Mammary epithelial cell (primary cell): ENCODE data around the gene COQ8B.

ENCODE experiments used
- EZH2 ChIP-seq: IDR thresholded peaks from 2 replicates; pipeline ENCODE4 v1.6.1; 2012; ENCODE audit warnings: low read length, inconsistent platforms, borderline replicate concordance
- TF ChIP-seq, protein P1 (sequence below), 2 donors: IDR thresholded peaks in 1 of 2; conservative IDR thresholded peaks in 1 of 2; 2 replicates each; pipeline ENCODE4 v1.5.1; 2011 to 2012; ENCODE audit warnings: inconsistent platforms in 2 of 2, low read length in 2 of 2, mild to moderate bottlenecking in 2 of 2, control low read depth in 1 of 2, low read depth in 1 of 2; ENCODE audit not compliant: insufficient read depth in 1 of 2; ENCODE audit errors: extremely low read depth in 1 of 2

DNA sequence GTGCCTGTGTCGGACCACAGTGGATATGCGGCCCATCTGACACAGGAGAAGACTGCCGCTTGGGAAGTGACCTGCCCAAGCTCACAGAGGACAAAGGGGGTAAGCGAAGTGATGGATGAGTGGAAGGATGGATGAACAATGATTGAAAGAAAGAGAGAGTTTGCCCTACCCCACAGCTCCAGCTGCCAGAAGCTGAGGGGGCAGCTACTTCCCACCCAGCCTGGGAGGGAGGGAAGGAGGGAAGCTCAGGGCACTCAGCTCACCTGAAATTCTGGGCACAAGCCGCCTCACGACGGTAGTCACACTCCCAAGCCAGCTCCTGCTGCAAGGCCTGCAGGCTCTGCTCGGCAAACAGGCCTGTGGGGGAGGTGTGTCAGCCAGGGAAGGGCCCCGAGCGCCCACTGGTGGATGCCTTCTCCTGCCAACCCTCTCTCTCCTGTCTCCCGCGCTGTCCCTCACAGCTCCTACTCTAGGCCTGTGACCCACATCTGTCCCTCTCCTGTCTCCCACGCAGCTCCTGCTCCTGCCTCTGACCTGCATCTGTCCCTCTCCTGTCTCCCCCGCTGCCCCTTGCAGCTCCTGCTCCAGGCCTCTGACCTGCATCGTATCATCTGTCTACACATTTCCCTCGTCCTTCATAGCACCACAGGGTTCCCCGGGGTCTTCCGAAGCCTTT is 14.2 kb downstream of the COQ8B start:
- TF ChIP-seq, protein P1, sequence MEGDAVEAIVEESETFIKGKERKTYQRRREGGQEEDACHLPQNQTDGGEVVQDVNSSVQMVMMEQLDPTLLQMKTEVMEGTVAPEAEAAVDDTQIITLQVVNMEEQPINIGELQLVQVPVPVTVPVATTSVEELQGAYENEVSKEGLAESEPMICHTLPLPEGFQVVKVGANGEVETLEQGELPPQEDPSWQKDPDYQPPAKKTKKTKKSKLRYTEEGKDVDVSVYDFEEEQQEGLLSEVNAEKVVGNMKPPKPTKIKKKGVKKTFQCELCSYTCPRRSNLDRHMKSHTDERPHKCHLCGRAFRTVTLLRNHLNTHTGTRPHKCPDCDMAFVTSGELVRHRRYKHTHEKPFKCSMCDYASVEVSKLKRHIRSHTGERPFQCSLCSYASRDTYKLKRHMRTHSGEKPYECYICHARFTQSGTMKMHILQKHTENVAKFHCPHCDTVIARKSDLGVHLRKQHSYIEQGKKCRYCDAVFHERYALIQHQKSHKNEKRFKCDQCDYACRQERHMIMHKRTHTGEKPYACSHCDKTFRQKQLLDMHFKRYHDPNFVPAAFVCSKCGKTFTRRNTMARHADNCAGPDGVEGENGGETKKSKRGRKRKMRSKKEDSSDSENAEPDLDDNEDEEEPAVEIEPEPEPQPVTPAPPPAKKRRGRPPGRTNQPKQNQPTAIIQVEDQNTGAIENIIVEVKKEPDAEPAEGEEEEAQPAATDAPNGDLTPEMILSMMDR (conservative IDR thresholded peaks at IDR 0.05 in 1 of 2, IDR thresholded peaks at IDR 0.05 in 1 of 2; ENCODE audit: extremely low read depth in 1 of 2, insufficient read depth in 1 of 2, low read depth in 1 of 2, low read length in 2 of 2), result peak; percentile 6 to 24
- no peak for TF ChIP-seq EZH2
